Activated CD4-positive, alpha-beta T cell treated with anti-CD3 and anti-CD28 coated beads, Interleukin-2, amount 50 U/mL, for 24 hours (primary cell): ENCODE measurements around the gene PDE2A.

ENCODE experiments used
- DNase-seq, 2 donors: peaks; one replicate each; pipeline ENCODE4 v3.0.0-alpha.2; 2020; ENCODE audit warnings: low read depth in 1 of 2, low spot score in 1 of 2

The PDE2A gene

GRCh38 chr11:72637198-72637597 lies 37.0 kb downstream of the PDE2A start:
- no peak for DNase-seq

- DNase-seq = no peak
These were observed 37.8 kb downstream of the PDE2A start for GRCh38 chr11:72636376-72636775.

GRCh38 chr11:72635933-72636332 lies 38.3 kb downstream of the PDE2A start:
- DNase-seq = no peak

- no peak for DNase-seq
These were observed 38.8 kb downstream of the PDE2A start for GRCh38 chr11:72635309-72635915.

GRCh38 chr11:72634472-72635095 lies 39.6 kb downstream of the PDE2A start:
- DNase-seq = no peak

GRCh38 chr11:72634016-72634415 lies 40.2 kb downstream of the PDE2A start:
- DNase-seq = no peak

- no peak for DNase-seq
These were observed 41.2 kb downstream of the PDE2A start for GRCh38 chr11:72633068-72633467.

GRCh38 chr11:72631806-72632731 lies 42.2 kb downstream of the PDE2A start:
- no peak for DNase-seq

- no peak for DNase-seq
These were observed 43.9 kb downstream of the PDE2A start for GRCh38 chr11:72630104-72630852.

- DNase-seq = no peak
These were observed 45.0 kb downstream of the PDE2A start for GRCh38 chr11:72629266-72629665.

- no peak for DNase-seq
These were observed 46.5 kb downstream of the PDE2A start for GRCh38 chr11:72627594-72628281.

- no peak for DNase-seq
These were observed 47.7 kb downstream of the PDE2A start for GRCh38 chr11:72626414-72626936.

GRCh38 chr11:72625691-72626413 lies 48.4 kb downstream of the PDE2A start:
- no peak for DNase-seq

- DNase-seq = no peak
These were observed 49.6 kb downstream of the PDE2A start for GRCh38 chr11:72624496-72625201.

GRCh38 chr11:72623052-72623451 lies 51.2 kb downstream of the PDE2A start:
- DNase-seq = no peak

GRCh38 chr11:72621008-72621610 lies 53.1 kb downstream of the PDE2A start:
- DNase-seq = no peak

GRCh38 chr11:72618803-72619202 lies 55.4 kb downstream of the PDE2A start:
- DNase-seq = no peak

- DNase-seq = no peak
These were observed 57.0 kb downstream of the PDE2A start for GRCh38 chr11:72617080-72617762.
